ENCODE data around the gene PPP1R14D.

The PPP1R14D gene

DNA sequence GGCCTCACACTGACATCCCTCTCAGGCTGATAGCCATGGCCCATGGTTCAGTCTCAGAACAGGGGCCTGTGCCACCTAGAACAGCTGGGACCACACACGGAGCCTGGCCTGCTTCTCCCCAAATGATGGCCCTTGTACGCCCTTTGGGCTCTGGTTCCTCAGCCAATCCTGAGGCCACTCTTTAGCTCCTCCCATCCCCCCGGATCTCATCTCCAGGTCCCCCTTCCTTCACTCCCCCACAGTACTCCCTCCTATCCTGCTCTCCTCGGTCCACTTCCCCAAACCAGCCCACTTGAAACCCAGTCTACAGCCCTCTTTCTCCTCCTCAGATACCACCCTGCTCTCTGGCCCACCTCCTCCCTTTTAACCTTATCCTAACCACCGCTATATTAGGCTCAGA, 39.4 kb downstream of the PPP1R14D start:
- TF ChIP-seq, protein P1, sequence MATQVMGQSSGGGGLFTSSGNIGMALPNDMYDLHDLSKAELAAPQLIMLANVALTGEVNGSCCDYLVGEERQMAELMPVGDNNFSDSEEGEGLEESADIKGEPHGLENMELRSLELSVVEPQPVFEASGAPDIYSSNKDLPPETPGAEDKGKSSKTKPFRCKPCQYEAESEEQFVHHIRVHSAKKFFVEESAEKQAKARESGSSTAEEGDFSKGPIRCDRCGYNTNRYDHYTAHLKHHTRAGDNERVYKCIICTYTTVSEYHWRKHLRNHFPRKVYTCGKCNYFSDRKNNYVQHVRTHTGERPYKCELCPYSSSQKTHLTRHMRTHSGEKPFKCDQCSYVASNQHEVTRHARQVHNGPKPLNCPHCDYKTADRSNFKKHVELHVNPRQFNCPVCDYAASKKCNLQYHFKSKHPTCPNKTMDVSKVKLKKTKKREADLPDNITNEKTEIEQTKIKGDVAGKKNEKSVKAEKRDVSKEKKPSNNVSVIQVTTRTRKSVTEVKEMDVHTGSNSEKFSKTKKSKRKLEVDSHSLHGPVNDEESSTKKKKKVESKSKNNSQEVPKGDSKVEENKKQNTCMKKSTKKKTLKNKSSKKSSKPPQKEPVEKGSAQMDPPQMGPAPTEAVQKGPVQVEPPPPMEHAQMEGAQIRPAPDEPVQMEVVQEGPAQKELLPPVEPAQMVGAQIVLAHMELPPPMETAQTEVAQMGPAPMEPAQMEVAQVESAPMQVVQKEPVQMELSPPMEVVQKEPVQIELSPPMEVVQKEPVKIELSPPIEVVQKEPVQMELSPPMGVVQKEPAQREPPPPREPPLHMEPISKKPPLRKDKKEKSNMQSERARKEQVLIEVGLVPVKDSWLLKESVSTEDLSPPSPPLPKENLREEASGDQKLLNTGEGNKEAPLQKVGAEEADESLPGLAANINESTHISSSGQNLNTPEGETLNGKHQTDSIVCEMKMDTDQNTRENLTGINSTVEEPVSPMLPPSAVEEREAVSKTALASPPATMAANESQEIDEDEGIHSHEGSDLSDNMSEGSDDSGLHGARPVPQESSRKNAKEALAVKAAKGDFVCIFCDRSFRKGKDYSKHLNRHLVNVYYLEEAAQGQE (IDR thresholded peaks at IDR 0.05; ENCODE audit: insufficient read depth in 1 of 2, low read depth in 2 of 2, low read length in 2 of 2), result no peak
- TF ChIP-seq TAF1 (IDR thresholded peaks at IDR 0.05; ENCODE audit: borderline replicate concordance, insufficient read depth, low read length), result no peak
- TF ChIP-seq SIN3A (IDR thresholded peaks at IDR 0.05; ENCODE audit: borderline replicate concordance, insufficient read depth, low read length), result no peak
- TF ChIP-seq POLR2AphosphoS5 (IDR thresholded peaks at IDR 0.05; ENCODE audit: low read depth, low read length), result no peak
- TF ChIP-seq FOXP2 (optimal IDR thresholded peaks at IDR 0.05; ENCODE audit: borderline replicate concordance, extremely low read depth, extremely low read length, insufficient read depth), result no peak

DNA sequence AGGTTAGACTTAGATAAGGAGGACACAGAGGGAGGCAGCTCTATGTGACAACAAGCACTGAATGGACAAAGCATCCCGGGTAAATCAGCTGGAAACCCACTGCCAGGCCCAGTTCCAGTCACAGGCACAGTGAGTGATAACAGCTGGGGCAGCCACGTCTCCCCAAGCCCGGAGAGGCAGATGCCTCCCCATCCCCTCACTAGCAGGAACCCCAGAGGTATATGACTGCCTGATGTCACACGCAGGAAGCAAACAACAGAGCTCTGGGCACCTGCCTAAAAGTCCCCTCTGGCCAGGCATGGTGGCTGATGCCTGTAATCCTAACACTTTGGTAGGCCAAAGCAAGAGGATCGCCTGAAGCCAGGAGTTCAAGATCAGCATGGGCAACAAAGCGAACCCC, 40.5 kb downstream of the PPP1R14D start:
- TF ChIP-seq FOXP2 (optimal IDR thresholded peaks at IDR 0.05; ENCODE audit: borderline replicate concordance, extremely low read depth, extremely low read length, insufficient read depth) (no peak), TAF1 (IDR thresholded peaks at IDR 0.05; ENCODE audit: borderline replicate concordance, insufficient read depth, low read length) (no peak), SIN3A (IDR thresholded peaks at IDR 0.05; ENCODE audit: borderline replicate concordance, insufficient read depth, low read length) (no peak), POLR2AphosphoS5 (IDR thresholded peaks at IDR 0.05; ENCODE audit: low read depth, low read length) (no peak)
- TF ChIP-seq, protein P1 (IDR thresholded peaks at IDR 0.05; ENCODE audit: insufficient read depth in 1 of 2, low read depth in 2 of 2, low read length in 2 of 2), result no peak

DNA sequence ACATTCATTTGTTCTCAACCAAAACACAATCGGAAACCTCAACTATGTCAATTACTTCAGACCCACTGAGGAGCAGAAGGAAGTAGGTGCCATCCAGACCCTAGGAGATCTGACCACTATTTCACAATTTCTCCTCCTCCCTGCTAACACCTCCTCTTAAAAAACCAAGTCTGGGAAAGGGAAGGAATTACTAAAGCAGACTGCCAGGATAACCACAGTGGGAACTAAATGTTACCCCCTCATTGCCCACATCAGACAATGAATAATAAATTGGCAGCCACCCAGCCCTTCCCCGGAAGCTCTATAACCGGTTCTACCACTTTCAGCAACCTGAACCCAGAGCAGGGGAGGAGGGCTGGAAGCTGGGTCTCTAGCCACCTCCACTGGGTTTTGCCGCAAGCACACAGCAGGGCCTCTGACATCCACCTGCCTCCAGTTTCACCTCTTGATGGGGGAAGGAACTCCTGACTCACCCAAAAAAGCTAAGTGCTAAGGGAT, 41.1 kb downstream of the PPP1R14D start:
- TF ChIP-seq TAF1 (IDR thresholded peaks at IDR 0.05; ENCODE audit: borderline replicate concordance, insufficient read depth, low read length) (no peak), POLR2AphosphoS5 (IDR thresholded peaks at IDR 0.05; ENCODE audit: low read depth, low read length) (no peak), FOXP2 (optimal IDR thresholded peaks at IDR 0.05; ENCODE audit: borderline replicate concordance, extremely low read depth, extremely low read length, insufficient read depth) (no peak), SIN3A (IDR thresholded peaks at IDR 0.05; ENCODE audit: borderline replicate concordance, insufficient read depth, low read length) (no peak)
- TF ChIP-seq, protein P1 (IDR thresholded peaks at IDR 0.05; ENCODE audit: insufficient read depth in 1 of 2, low read depth in 2 of 2, low read length in 2 of 2), result no peak

DNA sequence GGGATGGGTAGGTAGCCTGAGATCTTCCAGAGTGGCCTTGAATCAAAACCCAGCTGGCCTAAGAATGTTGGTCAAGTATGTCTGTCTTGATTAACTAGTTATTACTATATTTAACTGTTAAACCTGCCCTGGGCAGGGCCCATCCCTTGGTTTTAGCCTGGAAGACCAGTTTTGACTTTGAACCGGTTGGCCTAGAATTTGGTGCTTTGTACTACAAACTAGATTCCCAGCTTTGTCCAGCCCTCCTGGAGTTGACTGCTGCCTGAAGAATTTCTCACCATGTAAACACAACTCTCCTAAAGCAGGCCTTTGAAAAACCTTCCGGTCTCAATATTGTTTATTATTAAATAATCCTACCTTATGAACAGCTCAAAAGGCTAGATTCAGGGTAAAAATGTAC, 42.7 kb downstream of the PPP1R14D start:
- TF ChIP-seq POLR2AphosphoS5 (IDR thresholded peaks at IDR 0.05; ENCODE audit: low read depth, low read length) (no peak), FOXP2 (optimal IDR thresholded peaks at IDR 0.05; ENCODE audit: borderline replicate concordance, extremely low read depth, extremely low read length, insufficient read depth) (no peak), TAF1 (IDR thresholded peaks at IDR 0.05; ENCODE audit: borderline replicate concordance, insufficient read depth, low read length) (no peak)
- TF ChIP-seq, protein P1 (IDR thresholded peaks at IDR 0.05; ENCODE audit: insufficient read depth in 1 of 2, low read depth in 2 of 2, low read length in 2 of 2), result no peak

DNA sequence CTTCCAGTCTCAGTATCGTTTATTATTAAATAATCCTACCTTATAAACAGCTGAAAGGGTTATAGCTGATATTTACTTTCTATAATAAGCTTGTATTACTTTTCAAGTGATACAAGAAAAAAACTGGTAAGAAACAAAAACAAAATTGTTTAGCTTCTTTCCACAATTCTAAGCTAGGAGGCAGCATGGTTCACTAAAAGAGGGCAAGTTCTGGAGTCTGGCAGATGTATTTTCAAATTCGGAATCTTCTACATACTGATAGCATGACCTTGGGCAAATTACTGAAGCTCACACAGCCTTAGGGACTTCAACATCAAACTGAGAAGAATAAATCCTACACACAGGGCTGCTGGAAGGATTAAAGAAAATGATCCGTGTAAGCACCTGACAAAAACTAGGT, 43.3 kb downstream of the PPP1R14D start:
- TF ChIP-seq, protein P1 (IDR thresholded peaks at IDR 0.05; ENCODE audit: insufficient read depth in 1 of 2, low read depth in 2 of 2, low read length in 2 of 2), result no peak
- TF ChIP-seq TAF1 (IDR thresholded peaks at IDR 0.05; ENCODE audit: borderline replicate concordance, insufficient read depth, low read length) (no peak), SIN3A (IDR thresholded peaks at IDR 0.05; ENCODE audit: borderline replicate concordance, insufficient read depth, low read length) (no peak), POLR2AphosphoS5 (IDR thresholded peaks at IDR 0.05; ENCODE audit: low read depth, low read length) (no peak), FOXP2 (optimal IDR thresholded peaks at IDR 0.05; ENCODE audit: borderline replicate concordance, extremely low read depth, extremely low read length, insufficient read depth) (no peak)
